Measurements from ENCODE around the gene ARHGAP26. TPM values are rescaled to one million over a fixed set of nuclear protein-coding genes. Genes with fewer than 3 reads are reported as not detected.
"Not testable (repeated sequence)": the region's sequence is repeated elsewhere in the genome, so short reads cannot be mapped to it uniquely, and the experiment has no call there.

ARHGAP26 gene
- total RNA-seq, 2 donors from 2014 or later, result 24.0 to 24.3 TPM

DNA sequence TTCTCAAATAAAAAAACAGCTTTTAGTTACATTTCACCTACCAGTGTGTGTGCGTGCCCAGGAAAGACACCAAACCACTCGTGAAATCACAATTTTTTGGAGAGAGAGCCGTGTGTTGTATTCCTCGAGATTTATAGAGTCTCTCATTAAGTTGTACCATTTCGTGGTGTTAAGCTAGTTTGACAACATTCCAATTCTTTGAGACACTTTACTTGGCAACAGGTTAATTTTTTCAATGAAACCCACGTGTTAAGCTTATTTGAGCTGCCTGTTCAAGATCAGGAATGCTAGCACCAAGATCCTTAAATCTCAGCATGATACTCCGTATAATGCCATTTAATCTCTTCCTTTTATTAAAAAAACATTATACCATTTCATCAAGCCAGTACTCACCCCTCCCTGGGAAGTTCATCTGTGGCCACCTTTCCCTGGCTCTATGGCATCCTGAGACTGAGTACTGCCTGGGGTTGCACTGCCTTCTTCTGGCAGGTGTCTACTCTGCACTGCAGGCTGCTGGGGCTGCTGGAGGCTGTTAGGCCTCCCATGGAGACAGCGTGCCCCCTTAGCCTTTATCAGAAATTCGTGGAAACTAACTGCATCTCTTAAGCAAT is 143.7 kb downstream of the ARHGAP26 start:
- DNase-seq (no peak), ATAC-seq (replicated peaks in 1 of 2) (no peak)
- Mint-ChIP-seq H3K4me3 (no peak overlapping the region), H3K27ac (no peak overlapping the region), H3K9me3 (no peaks in the 10 kb centered on the region), H3K27me3 (ENCODE audit: low read depth) (no peaks in the 10 kb centered on the region), H3K36me3 (ENCODE audit: insufficient read depth in 2 of 2) (peaks cover 0 to 6% of the 10 kb centered on the region in 2 donors), H3K4me1 (ENCODE audit: low read depth) (no peaks in the 10 kb centered on the region)

GRCh38 chr5:142915038-142915437 is 144.9 kb downstream of the ARHGAP26 start:
- H3K4me3 Mint-ChIP-seq, result no peak overlapping the region
- no peaks in the 10 kb centered on the region for H3K27me3 Mint-ChIP-seq (ENCODE audit: low read depth)
- no peaks in the 10 kb centered on the region for H3K9me3 Mint-ChIP-seq
- no peak for DNase-seq
- no peaks in the 10 kb centered on the region for H3K4me1 Mint-ChIP-seq (ENCODE audit: low read depth)
- ATAC-seq (replicated peaks in 1 of 2), result no peak
- H3K27ac Mint-ChIP-seq, result no peak overlapping the region
- peaks cover 0 to 6% of the 10 kb centered on the region in 2 donors for H3K36me3 Mint-ChIP-seq (ENCODE audit: insufficient read depth in 2 of 2)

DNA sequence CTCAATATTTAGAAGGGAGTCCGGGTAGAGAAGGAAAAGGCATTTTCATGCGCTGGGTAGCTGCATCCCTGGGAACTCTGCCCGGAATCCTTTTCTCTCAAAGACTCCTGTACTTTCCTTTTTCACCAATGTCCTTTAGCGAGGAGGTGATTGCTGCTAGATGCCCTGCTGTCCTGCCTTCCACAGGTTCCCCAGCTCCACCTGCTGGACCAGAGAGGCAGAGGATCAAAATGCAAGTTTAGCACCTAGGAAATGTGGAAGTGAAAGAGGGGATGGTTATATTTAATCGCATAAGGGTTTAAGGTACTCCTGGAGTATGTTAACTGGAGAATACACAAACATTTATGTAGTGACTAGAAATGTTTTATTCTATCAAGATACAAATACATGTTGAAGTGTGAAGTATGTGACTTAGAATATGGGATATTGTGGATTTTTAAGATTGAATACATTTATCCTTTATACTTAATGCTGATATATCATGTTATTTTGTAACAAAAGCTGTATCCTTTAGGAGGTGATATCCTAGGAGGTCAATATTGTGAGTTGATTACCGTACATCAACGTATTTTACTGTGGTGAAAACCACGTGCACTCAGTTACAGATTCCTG is 145.7 kb downstream of the ARHGAP26 start:
- H3K4me1 Mint-ChIP-seq (ENCODE audit: low read depth), result no peaks in the 10 kb centered on the region
- ATAC-seq (replicated peaks in 1 of 2) (no peak), DNase-seq (peak in 1 of 2 donors; percentile 18)
- peaks cover 0 to 6% of the 10 kb centered on the region in 2 donors for H3K36me3 Mint-ChIP-seq (ENCODE audit: insufficient read depth in 2 of 2)
- H3K9me3 Mint-ChIP-seq, result no peaks in the 10 kb centered on the region
- H3K27me3 Mint-ChIP-seq (ENCODE audit: low read depth), result no peaks in the 10 kb centered on the region
- H3K4me3 Mint-ChIP-seq, result no peak overlapping the region
- H3K27ac Mint-ChIP-seq, result peak overlapping the region; percentile 21

DNA sequence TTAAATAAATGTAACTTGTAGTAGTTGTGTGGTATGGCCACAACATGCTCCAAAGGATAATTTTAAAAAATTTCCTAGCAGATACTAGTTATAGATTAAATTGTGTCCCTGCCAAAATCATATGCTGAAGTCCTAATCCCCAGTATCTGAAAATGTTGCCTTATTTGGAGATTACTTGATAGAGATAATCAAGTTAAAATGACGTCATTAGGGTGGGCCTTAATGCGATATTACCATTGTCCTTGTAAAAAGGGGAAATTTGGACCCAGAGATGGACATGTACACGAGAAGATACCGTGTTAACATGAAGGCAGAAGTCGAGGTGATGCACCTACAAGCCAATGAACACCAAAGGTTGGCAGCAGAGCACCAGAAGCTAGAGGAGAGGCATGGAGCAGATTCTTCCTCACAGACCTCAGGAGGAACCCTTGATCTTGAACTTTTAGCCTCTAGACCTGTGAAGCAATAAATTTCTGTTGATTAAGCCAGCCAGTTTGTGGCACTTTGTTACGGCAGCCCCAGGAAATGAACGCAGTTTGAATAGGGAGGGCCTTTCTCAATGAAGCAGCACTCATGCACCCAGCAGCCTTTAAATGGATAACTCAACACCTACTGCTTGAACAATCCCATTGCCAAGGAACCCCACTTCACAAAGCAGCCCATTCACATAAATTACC is 148.9 kb downstream of the ARHGAP26 start:
- DNase-seq, result no peak
- Mint-ChIP-seq H3K4me3 (no peak overlapping the region), H3K27me3 (ENCODE audit: low read depth) (no peaks in the 10 kb centered on the region), H3K4me1 (ENCODE audit: low read depth) (peaks cover 9% of the 10 kb centered on the region), H3K36me3 (ENCODE audit: insufficient read depth in 2 of 2) (no peaks in the 10 kb centered on the region), H3K27ac (no peak overlapping the region), H3K9me3 (no peaks in the 10 kb centered on the region)
- no peak for ATAC-seq (replicated peaks in 1 of 2)

DNA sequence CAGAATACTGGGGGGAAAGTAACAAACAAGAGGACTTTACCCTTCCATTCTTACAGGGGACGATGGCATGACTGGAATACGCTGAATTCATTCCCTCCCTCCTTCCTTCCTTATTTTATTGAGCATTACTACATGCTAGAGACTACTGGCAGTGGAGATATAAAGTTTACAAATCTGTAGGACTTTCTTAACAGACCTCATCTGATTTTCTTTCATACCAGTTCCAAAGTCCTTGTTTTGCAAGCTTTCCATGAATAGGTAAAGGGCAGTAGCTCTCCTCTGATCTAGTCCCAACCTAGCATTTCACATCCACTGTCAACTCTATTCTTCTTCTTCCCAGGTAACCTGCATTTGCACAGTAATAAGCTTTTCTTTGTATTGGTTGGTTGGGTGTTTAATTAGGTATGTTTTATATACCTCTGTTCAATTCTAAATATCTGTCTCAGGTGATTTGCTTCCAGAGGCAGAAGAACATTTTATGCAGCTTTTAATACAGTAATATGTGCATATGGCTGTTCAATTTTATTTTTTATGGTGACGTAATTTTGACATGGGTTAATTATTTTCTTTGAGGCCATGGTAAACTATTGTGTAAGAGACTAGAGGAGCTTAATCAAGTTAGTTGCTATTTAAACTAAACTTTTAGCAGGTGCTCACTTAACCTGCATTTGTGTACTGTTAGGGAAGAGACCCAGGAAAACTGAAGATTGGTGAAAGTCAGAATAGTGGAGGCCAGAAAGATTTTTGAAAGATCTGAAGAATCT is 150.9 kb downstream of the ARHGAP26 start:
- Mint-ChIP-seq H3K4me1 (ENCODE audit: low read depth) (peaks cover 27% of the 10 kb centered on the region), H3K27ac (peak overlapping the region; percentile 34), H3K4me3 (no peak overlapping the region), H3K36me3 (ENCODE audit: insufficient read depth in 2 of 2) (peaks cover 0 to 2% of the 10 kb centered on the region in 2 donors), H3K27me3 (ENCODE audit: low read depth) (no peaks in the 10 kb centered on the region), H3K9me3 (no peaks in the 10 kb centered on the region)
- ATAC-seq (replicated peaks in 1 of 2) (no peak), DNase-seq (no peak)

DNA sequence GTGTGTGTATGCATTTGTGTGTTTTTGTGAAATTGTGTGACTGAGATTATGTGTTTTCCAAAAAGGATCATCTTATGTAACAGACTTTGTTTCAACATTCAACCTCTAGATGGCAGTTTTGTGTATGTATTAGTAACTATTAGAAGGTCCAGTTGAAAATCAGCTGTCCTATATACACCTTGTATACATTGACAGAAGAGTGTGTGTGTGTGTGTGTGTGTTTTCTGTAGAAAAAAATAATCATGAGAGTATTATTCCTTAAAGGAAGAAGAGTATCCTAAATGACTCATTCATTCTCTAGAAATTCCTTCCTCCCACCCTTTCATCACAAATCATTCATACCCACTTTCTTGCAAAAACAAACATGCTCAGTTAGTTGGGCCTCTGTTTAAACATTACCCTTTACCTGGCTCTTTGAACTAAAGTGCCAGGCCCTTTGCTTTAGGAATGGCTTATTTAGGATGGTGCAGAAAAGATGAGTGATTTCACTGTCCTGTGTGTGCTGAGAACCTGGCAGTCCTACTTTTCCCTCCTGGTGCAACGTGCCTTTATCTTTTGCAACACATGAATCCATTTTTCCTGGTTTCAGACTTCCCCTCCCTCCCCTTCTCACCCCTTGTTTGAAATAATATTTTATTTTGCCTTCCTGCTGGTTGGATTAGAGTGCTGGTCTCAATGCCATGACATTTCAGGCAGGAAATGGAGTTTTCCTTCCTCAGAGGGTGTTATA is 152.2 kb downstream of the ARHGAP26 start:
- H3K36me3 Mint-ChIP-seq (ENCODE audit: insufficient read depth in 2 of 2), result peaks cover 0 to 2% of the 10 kb centered on the region in 2 donors
- ATAC-seq (replicated peaks in 1 of 2) (no peak), DNase-seq (no peak)
- H3K4me3 Mint-ChIP-seq, result no peak overlapping the region
- no peaks in the 10 kb centered on the region for H3K27me3 Mint-ChIP-seq (ENCODE audit: low read depth)
- H3K27ac Mint-ChIP-seq, result no peak overlapping the region
- peaks cover 27% of the 10 kb centered on the region for H3K4me1 Mint-ChIP-seq (ENCODE audit: low read depth)
- no peaks in the 10 kb centered on the region for H3K9me3 Mint-ChIP-seq

- H3K27me3 Mint-ChIP-seq (ENCODE audit: low read depth), result no peaks in the 10 kb centered on the region
- no peak overlapping the region for H3K4me3 Mint-ChIP-seq
- H3K36me3 Mint-ChIP-seq (ENCODE audit: insufficient read depth in 2 of 2), result peaks cover 0 to 2% of the 10 kb centered on the region in 2 donors
- H3K27ac Mint-ChIP-seq, result no peak overlapping the region
- peaks cover 27% of the 10 kb centered on the region for H3K4me1 Mint-ChIP-seq (ENCODE audit: low read depth)
- peak in 1 of 2 donors; percentile 50 for ATAC-seq (replicated peaks in 1 of 2)
- peak in 1 of 2 donors; percentile 7 for DNase-seq
- H3K9me3 Mint-ChIP-seq, result no peaks in the 10 kb centered on the region
Measured at GRCh38 chr5:142924135-142924883, 154.1 kb downstream of the ARHGAP26 start.

- DNase-seq (no peak), ATAC-seq (replicated peaks in 1 of 2) (peak in 1 of 2 donors; percentile 56)
- Mint-ChIP-seq H3K4me1 (ENCODE audit: low read depth) (peaks cover 41% of the 10 kb centered on the region), H3K27me3 (ENCODE audit: low read depth) (no peaks in the 10 kb centered on the region), H3K36me3 (ENCODE audit: insufficient read depth in 2 of 2) (peaks cover 0 to 2% of the 10 kb centered on the region in 2 donors), H3K9me3 (no peaks in the 10 kb centered on the region), H3K27ac (peak overlapping the region; percentile 16), H3K4me3 (no peak overlapping the region)
Measured at GRCh38 chr5:142925795-142926194, 155.6 kb downstream of the ARHGAP26 start.

- DNase-seq (no peak), ATAC-seq (replicated peaks in 1 of 2) (no peak)
- Mint-ChIP-seq H3K27me3 (ENCODE audit: low read depth) (no peaks in the 10 kb centered on the region), H3K9me3 (no peaks in the 10 kb centered on the region), H3K4me3 (no peak overlapping the region), H3K27ac (no peak overlapping the region), H3K4me1 (ENCODE audit: low read depth) (peaks cover 41% of the 10 kb centered on the region), H3K36me3 (ENCODE audit: insufficient read depth in 2 of 2) (peaks cover 0 to 2% of the 10 kb centered on the region in 2 donors)
Measured at GRCh38 chr5:142926549-142926948, 156.4 kb downstream of the ARHGAP26 start.

DNA sequence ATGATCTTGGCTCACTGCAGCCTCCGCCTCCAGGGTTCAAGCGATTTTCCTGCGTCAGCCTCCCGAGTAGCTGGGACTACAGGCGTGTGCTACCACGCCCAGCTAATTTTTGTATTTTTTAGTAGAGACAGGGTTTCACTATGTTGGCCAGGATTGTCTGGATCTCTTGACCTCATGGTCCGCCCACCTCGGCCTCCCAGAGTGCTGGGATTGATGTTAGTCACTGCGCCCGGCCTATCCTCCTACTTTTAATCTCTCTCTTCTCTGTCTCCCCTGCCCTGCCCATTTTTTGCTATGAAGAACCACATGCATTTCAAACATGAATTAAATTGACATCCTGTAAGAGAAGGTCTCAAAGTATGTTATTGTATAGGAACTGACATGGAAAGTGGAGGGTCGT is 158.8 kb downstream of the ARHGAP26 start:
- H3K4me3 Mint-ChIP-seq; H3K36me3 Mint-ChIP-seq (ENCODE audit: insufficient read depth in 2 of 2); DNase-seq; H3K27me3 Mint-ChIP-seq (ENCODE audit: low read depth); ATAC-seq (replicated peaks in 1 of 2); H3K27ac Mint-ChIP-seq; H3K9me3 Mint-ChIP-seq: not testable (repeated sequence)
- H3K4me1 Mint-ChIP-seq (ENCODE audit: low read depth), result peaks cover 45% of the 10 kb centered on the region

- H3K9me3 Mint-ChIP-seq, result no peaks in the 10 kb centered on the region
- ATAC-seq (replicated peaks in 1 of 2), result peak in 1 of 2 donors; percentile 35
- peaks cover 2 to 3% of the 10 kb centered on the region in 2 donors for H3K36me3 Mint-ChIP-seq (ENCODE audit: insufficient read depth in 2 of 2)
- H3K4me3 Mint-ChIP-seq, result no peak overlapping the region
- no peak for DNase-seq
- H3K27me3 Mint-ChIP-seq (ENCODE audit: low read depth), result no peaks in the 10 kb centered on the region
- H3K27ac Mint-ChIP-seq, result peak overlapping the region; percentile 1
- peaks cover 45% of the 10 kb centered on the region for H3K4me1 Mint-ChIP-seq (ENCODE audit: low read depth)
Measured at GRCh38 chr5:142929587-142929986, 159.4 kb downstream of the ARHGAP26 start.

Measured in activated T-cell treated with anti-CD3 and anti-CD28 coated beads, Interleukin-2, amount 50 U/mL, for 72 hours (primary cell).